ENCODE results near the gene PALM2AKAP2.

The PALM2AKAP2 gene

GRCh38 chr9:109779711-109780452 lies at the start of gene PALM2AKAP2:
PALM2AKAP2 (plus strand) TSS chr9:109780198; CDS start chr9:109780489, 291 bp downstream.
- no peak for DNase-seq (ENCODE audit: low read depth)

- no peak for DNase-seq (ENCODE audit: low read depth)
These were observed 49.8 kb upstream of the PALM2AKAP2 start for GRCh38 chr9:109730228-109730627.

- DNase-seq (ENCODE audit: low read depth), result no peak
These were observed 46.3 kb upstream of the PALM2AKAP2 start for GRCh38 chr9:109733690-109734089.

GRCh38 chr9:109734814-109735213 lies 45.2 kb upstream of the PALM2AKAP2 start:
- no peak for DNase-seq (ENCODE audit: low read depth)

- no peak for DNase-seq (ENCODE audit: low read depth)
These were observed 44.2 kb upstream of the PALM2AKAP2 start for GRCh38 chr9:109735801-109736200.

GRCh38 chr9:109737295-109737694 lies 42.7 kb upstream of the PALM2AKAP2 start:
- no peak for DNase-seq (ENCODE audit: low read depth)

- DNase-seq (ENCODE audit: low read depth), result no peak
These were observed 40.2 kb upstream of the PALM2AKAP2 start for GRCh38 chr9:109739760-109740159.

GRCh38 chr9:109742776-109743348 lies 37.1 kb upstream of the PALM2AKAP2 start:
- DNase-seq (ENCODE audit: low read depth), result no peak

- DNase-seq (ENCODE audit: low read depth), result no peak
These were observed 36.3 kb upstream of the PALM2AKAP2 start for GRCh38 chr9:109743696-109744095.

GRCh38 chr9:109745335-109746283 lies 34.4 kb upstream of the PALM2AKAP2 start:
- no peak for DNase-seq (ENCODE audit: low read depth)

GRCh38 chr9:109751253-109751652 lies 28.7 kb upstream of the PALM2AKAP2 start:
- DNase-seq (ENCODE audit: low read depth), result no peak

- no peak for DNase-seq (ENCODE audit: low read depth)
These were observed 26.7 kb upstream of the PALM2AKAP2 start for GRCh38 chr9:109753308-109753707.

GRCh38 chr9:109755040-109755439 lies 25.0 kb upstream of the PALM2AKAP2 start:
- no peak for DNase-seq (ENCODE audit: low read depth)

- DNase-seq (ENCODE audit: low read depth), result no peak
These were observed 20.4 kb upstream of the PALM2AKAP2 start for GRCh38 chr9:109759589-109759988.

- no peak for DNase-seq (ENCODE audit: low read depth)
These were observed 14.7 kb upstream of the PALM2AKAP2 start for GRCh38 chr9:109765278-109765677.

GRCh38 chr9:109765830-109766229 lies 14.2 kb upstream of the PALM2AKAP2 start:
- no peak for DNase-seq (ENCODE audit: low read depth)

GRCh38 chr9:109766351-109766750 lies 13.6 kb upstream of the PALM2AKAP2 start:
- DNase-seq (ENCODE audit: low read depth), result no peak

GRCh38 chr9:109767404-109767803 lies 12.6 kb upstream of the PALM2AKAP2 start:
- no peak for DNase-seq (ENCODE audit: low read depth)

- DNase-seq (ENCODE audit: low read depth), result no peak
These were observed 12.2 kb upstream of the PALM2AKAP2 start for GRCh38 chr9:109767814-109768213.

- DNase-seq (ENCODE audit: low read depth), result no peak
These were observed 10.7 kb upstream of the PALM2AKAP2 start for GRCh38 chr9:109769250-109769649.

- DNase-seq (ENCODE audit: low read depth), result no peak
These were observed 9.9 kb upstream of the PALM2AKAP2 start for GRCh38 chr9:109770101-109770500.

GRCh38 chr9:109771087-109771486 lies 8.9 kb upstream of the PALM2AKAP2 start:
- DNase-seq (ENCODE audit: low read depth), result no peak
